Activated CD4-positive, alpha-beta memory T cell treated with anti-CD3 and anti-CD28 coated beads, Interleukin-2, amount 10 ng/mL, durations not matched to agents 7 days and 5 days (primary cell): Measurements from ENCODE around the gene ZNF253. TPM values are rescaled to one million over a fixed set of nuclear protein-coding genes. Genes with fewer than 3 reads are reported as not detected.
"Not testable (repeated sequence)": the region's sequence is repeated elsewhere in the genome, so short reads cannot be mapped to it uniquely, and the experiment has no call there.

Experiments
- CTCF ChIA-PET: fragments of 350-600 bp; sonication (Branson Sonifier 250); formaldehyde crosslinking; loops from one replicate; lab custom pipeline; 2021; ENCODE audit warnings: antibody characterized with exemption, inconsistent platforms; lab: Charles Lee
- POLR2A ChIA-PET: fragments of 350-600 bp; sonication (Branson Sonifier 250); formaldehyde crosslinking; loops from one replicate; lab custom pipeline; 2021; ENCODE audit warnings: antibody characterized with exemption; lab: Charles Lee
- DNase-seq: peaks from one replicate; pipeline ENCODE4 v3.0.0-alpha.2; 2020
- H3K27ac Mint-ChIP-seq: one replicate; pipeline ENCODE4 v1.8.0; 2021; ENCODE audit warnings: mild to moderate bottlenecking, mixed read lengths
- H3K27me3 Mint-ChIP-seq: one replicate; pipeline ENCODE4 v1.8.0; 2021; ENCODE audit warnings: mixed read lengths
- H3K36me3 Mint-ChIP-seq: one replicate; pipeline ENCODE4 v1.8.0; 2021; ENCODE audit warnings: low read depth, mixed read lengths
- H3K4me1 Mint-ChIP-seq: one replicate; pipeline ENCODE4 v1.8.0; 2021; ENCODE audit warnings: mixed read lengths
- H3K4me3 Mint-ChIP-seq: one replicate; pipeline ENCODE4 v1.8.0; 2021; ENCODE audit warnings: mild to moderate bottlenecking, mixed read lengths
- H3K9me3 Mint-ChIP-seq: one replicate; pipeline ENCODE4 v1.8.0; 2021; ENCODE audit warnings: mixed read lengths
- total RNA-seq, 2 experiments: library from RNA; stranded (reverse); gene quantifications; one replicate each; pipeline ENCODE4 v1.2.3, GENCODE V29; 2021

ZNF253 gene
- total RNA-seq, 2 experiments from 2014 or later: 12.9 to 14.7 TPM

- ChIA-PET POLR2A (no interaction called here), CTCF (no interaction called here)
- no peaks in the 10 kb centered on the region for H3K27me3 Mint-ChIP-seq
- peaks cover 3% of the 10 kb centered on the region for H3K4me1 Mint-ChIP-seq
- DNase-seq: no peak
- H3K4me3 Mint-ChIP-seq: no peak overlapping the region
- peaks cover 29% of the 10 kb centered on the region for H3K36me3 Mint-ChIP-seq
- peaks cover 34% of the 10 kb centered on the region for H3K9me3 Mint-ChIP-seq
- H3K27ac Mint-ChIP-seq: no peak overlapping the region
Observed at GRCh38 chr19:19858751-19859150, 6.9 kb upstream of the ZNF253 start.

GRCh38 chr19:19860756-19861390 is 4.8 kb upstream of the ZNF253 start:
- POLR2A ChIA-PET: interaction anchor here (1.0 to 2.2 kb wide), 3 partner anchors 12 to 801 kb away, joined by 3 to 9 read pairs (median 3); partner anchors contain the start of genes ZNF506 and ZNF626
- CTCF ChIA-PET: interaction anchor here (0.6 kb wide), 1 partner anchor 329 kb away, joined by 3 read pairs; no protein-coding TSS in a partner anchor
- Mint-ChIP-seq H3K9me3 (peaks cover 24% of the 10 kb centered on the region), H3K36me3 (peaks cover 32% of the 10 kb centered on the region), H3K4me3 (peak overlapping the region; percentile 24), H3K4me1 (peaks cover 6% of the 10 kb centered on the region), H3K27ac (no peak overlapping the region), H3K27me3 (no peaks in the 10 kb centered on the region)
- DNase-seq: peak; percentile 25

DNA sequence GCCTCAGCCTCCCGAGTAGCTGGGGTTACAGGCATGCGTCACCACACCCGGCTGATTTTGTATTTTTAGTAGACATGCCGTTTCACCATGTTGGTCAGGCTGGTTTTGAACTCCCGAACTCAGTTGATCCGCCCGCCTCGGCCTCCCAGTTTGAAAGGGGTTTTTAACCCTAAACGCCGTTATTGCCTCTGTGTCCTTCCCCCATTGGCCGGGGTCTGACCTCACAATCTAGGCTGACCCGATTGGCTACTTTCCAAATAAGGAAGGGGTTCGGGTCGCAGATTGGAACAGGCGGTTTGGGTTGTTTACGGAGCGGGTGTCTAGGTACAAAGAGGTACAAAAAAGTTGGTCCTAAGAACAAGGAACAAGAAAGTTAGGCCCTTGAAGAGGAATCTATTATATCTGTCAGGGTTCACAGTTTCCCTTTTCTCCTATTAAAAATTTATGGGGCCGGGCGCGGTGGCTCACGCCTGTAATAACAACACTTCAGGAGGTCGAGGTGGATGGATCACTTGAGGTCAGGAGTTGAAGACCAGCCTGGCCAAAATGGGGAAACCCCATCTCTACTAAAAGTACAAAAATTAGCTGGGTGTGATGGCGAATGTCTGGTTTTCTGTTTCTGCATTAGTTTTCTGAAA is 1.0 kb downstream of the ZNF253 start:
- peak; percentile 64 for DNase-seq
- peak overlapping the region; percentile 100 for H3K4me3 Mint-ChIP-seq
- no peaks in the 10 kb centered on the region for H3K27me3 Mint-ChIP-seq
- ChIA-PET POLR2A (interaction anchor here (0.6 to 5.0 kb wide), 29 partner anchors 10 to 1901 kb away, joined by 3 to 93 read pairs (median 6); partner anchors contain the start of genes ATP13A1, NDUFA13, TSSK6 and ZNF100), CTCF (interaction anchor here (0.7 to 2.2 kb wide), 5 partner anchors 33 to 134 kb away, joined by 3 to 7 read pairs (median 3); partner anchors contain the start of genes ZNF14 and ZNF506)
- H3K36me3 Mint-ChIP-seq: peaks cover 52% of the 10 kb centered on the region
- peak overlapping the region; percentile 100 for H3K27ac Mint-ChIP-seq
- peaks cover 26% of the 10 kb centered on the region for H3K9me3 Mint-ChIP-seq
- H3K4me1 Mint-ChIP-seq: peaks cover 26% of the 10 kb centered on the region

GRCh38 chr19:19870086-19870485 is 4.4 kb downstream of the ZNF253 start:
- DNase-seq, H3K27me3 Mint-ChIP-seq, CTCF ChIA-PET, H3K27ac Mint-ChIP-seq, H3K4me3 Mint-ChIP-seq: not testable (repeated sequence)
- Mint-ChIP-seq H3K4me1 (peaks cover 30% of the 10 kb centered on the region), H3K36me3 (peaks cover 77% of the 10 kb centered on the region), H3K9me3 (peaks cover 31% of the 10 kb centered on the region)
- POLR2A ChIA-PET: interaction anchor here (1.0 to 2.2 kb wide), 2 partner anchors 31 to 49 kb away, joined by 3 to 6 read pairs; partner anchors contain the start of genes ZNF506 and ZNF93

DNA sequence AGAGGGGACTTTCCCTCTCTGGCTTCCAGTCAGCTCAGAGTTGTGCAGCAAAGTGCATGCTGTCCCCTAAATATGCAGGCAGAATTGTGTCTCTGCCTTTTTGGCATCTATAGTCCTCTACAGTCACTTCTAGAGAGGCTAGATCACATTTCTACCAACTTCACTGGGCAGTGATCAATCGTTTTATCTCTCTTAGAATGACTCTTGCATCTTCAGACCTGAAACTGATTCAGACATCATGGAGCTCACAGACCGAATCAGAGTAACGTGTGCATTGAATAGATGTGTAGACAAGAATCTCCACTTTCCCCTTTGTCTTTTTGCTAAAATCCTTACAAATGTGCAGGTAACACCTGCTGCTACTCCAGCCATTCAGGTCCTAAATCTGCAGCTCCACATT is 6.2 kb downstream of the ZNF253 start:
- H3K27me3 Mint-ChIP-seq: no peaks in the 10 kb centered on the region
- ChIA-PET CTCF (interaction anchor here (0.6 to 1.0 kb wide), 2 partner anchors 139 to 341 kb away, joined by 3 read pairs; partner anchors contain the start of gene ZNF14), POLR2A (interaction anchor here (0.6 to 2.2 kb wide), 3 partner anchors 11 to 204 kb away, joined by 3 to 6 read pairs (median 3); partner anchors contain the start of gene ZNF506)
- H3K9me3 Mint-ChIP-seq: peaks cover 42% of the 10 kb centered on the region
- peaks cover 81% of the 10 kb centered on the region for H3K36me3 Mint-ChIP-seq
- H3K4me3 Mint-ChIP-seq: no peak overlapping the region
- no peak overlapping the region for H3K27ac Mint-ChIP-seq
- DNase-seq: no peak
- peaks cover 26% of the 10 kb centered on the region for H3K4me1 Mint-ChIP-seq

- H3K36me3 Mint-ChIP-seq: peaks cover 76% of the 10 kb centered on the region
- H3K4me3 Mint-ChIP-seq: no peak overlapping the region
- no peak overlapping the region for H3K27ac Mint-ChIP-seq
- peaks cover 14% of the 10 kb centered on the region for H3K4me1 Mint-ChIP-seq
- peaks cover 51% of the 10 kb centered on the region for H3K9me3 Mint-ChIP-seq
- DNase-seq: no peak
- CTCF ChIA-PET: no interaction called here
- POLR2A ChIA-PET: interaction anchor here (1.3 kb wide), 1 partner anchor 25 kb away, joined by 4 read pairs; no protein-coding TSS in a partner anchor
- no peaks in the 10 kb centered on the region for H3K27me3 Mint-ChIP-seq
Observed at GRCh38 chr19:19873381-19873780, 7.7 kb downstream of the ZNF253 start.

GRCh38 chr19:19877724-19878123 is 12.0 kb downstream of the ZNF253 start:
- H3K36me3 Mint-ChIP-seq: peaks cover 78% of the 10 kb centered on the region
- H3K27ac Mint-ChIP-seq: no peak overlapping the region
- POLR2A ChIA-PET: no interaction called here
- no peak overlapping the region for H3K4me3 Mint-ChIP-seq
- no peak for DNase-seq
- H3K4me1 Mint-ChIP-seq: peaks cover 5% of the 10 kb centered on the region
- peaks cover 46% of the 10 kb centered on the region for H3K9me3 Mint-ChIP-seq
- no peaks in the 10 kb centered on the region for H3K27me3 Mint-ChIP-seq
- CTCF ChIA-PET: interaction anchor here (1.1 kb wide), 1 partner anchor 9 kb away, joined by 3 read pairs; no protein-coding TSS in a partner anchor

- POLR2A ChIA-PET: no interaction called here
- Mint-ChIP-seq H3K4me3 (no peak overlapping the region), H3K9me3 (peaks cover 34% of the 10 kb centered on the region), H3K4me1 (no peaks in the 10 kb centered on the region), H3K27me3 (no peaks in the 10 kb centered on the region), H3K36me3 (peaks cover 73% of the 10 kb centered on the region), H3K27ac (no peak overlapping the region)
- CTCF ChIA-PET: no interaction called here
- no peak for DNase-seq
Observed at GRCh38 chr19:19884583-19884982, 18.9 kb downstream of the ZNF253 start.

- DNase-seq, H3K4me3 Mint-ChIP-seq, H3K27ac Mint-ChIP-seq, H3K27me3 Mint-ChIP-seq, H3K4me1 Mint-ChIP-seq, POLR2A ChIA-PET: not testable (repeated sequence)
- H3K9me3 Mint-ChIP-seq: peaks cover 57% of the 10 kb centered on the region
- CTCF ChIA-PET: interaction anchor here (0.6 kb wide), 1 partner anchor 12 kb away, joined by 3 read pairs; no protein-coding TSS in a partner anchor
- peaks cover 48% of the 10 kb centered on the region for H3K36me3 Mint-ChIP-seq
Observed at GRCh38 chr19:19892055-19892941, 26.6 kb downstream of the ZNF253 start.

DNA sequence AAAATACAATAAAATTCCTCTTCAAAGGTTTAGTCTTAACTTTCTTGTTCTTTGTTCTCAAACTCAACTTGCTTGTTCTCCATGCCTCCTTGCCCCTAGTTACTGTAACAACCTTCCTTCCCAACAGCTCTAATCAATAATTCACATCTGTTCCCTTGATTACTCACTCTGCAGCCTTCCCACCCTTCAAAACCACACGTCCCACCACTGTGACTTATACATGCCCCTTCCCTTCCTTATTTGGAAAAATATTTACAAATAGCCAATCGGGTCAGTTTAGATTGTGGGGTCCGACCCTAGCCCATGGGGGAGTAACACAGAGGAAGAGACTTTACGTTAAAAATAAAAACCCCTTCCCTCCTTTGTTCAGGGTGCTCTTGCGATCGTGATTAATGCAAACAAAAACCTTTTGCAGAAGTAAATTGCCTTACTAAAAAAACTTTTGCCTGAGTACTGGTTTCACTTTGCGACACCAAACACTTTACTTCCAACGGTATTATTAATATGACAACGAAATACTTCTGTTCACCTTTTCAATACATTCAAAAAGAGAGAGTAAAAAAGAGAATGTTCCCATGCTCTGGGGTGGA is 34.6 kb downstream of the ZNF253 start:
- DNase-seq: no peak
- Mint-ChIP-seq H3K36me3 (peaks cover 72% of the 10 kb centered on the region), H3K9me3 (peaks cover 66% of the 10 kb centered on the region), H3K4me1 (peaks cover 30% of the 10 kb centered on the region), H3K27ac (peak overlapping the region; percentile 93), H3K4me3 (peak overlapping the region; percentile 96), H3K27me3 (no peaks in the 10 kb centered on the region)
- POLR2A ChIA-PET: interaction anchor here (0.6 to 5.7 kb wide), 20 partner anchors 9 to 1429 kb away, joined by 3 to 93 read pairs (median 8); partner anchors contain the start of genes ATP13A1, NDUFA13, TSSK6 and ZNF101
- CTCF ChIA-PET: interaction anchor here (1.0 kb wide), 1 partner anchor 35 kb away, joined by 4 read pairs; the partner anchor contains the start of gene ZNF253

DNA sequence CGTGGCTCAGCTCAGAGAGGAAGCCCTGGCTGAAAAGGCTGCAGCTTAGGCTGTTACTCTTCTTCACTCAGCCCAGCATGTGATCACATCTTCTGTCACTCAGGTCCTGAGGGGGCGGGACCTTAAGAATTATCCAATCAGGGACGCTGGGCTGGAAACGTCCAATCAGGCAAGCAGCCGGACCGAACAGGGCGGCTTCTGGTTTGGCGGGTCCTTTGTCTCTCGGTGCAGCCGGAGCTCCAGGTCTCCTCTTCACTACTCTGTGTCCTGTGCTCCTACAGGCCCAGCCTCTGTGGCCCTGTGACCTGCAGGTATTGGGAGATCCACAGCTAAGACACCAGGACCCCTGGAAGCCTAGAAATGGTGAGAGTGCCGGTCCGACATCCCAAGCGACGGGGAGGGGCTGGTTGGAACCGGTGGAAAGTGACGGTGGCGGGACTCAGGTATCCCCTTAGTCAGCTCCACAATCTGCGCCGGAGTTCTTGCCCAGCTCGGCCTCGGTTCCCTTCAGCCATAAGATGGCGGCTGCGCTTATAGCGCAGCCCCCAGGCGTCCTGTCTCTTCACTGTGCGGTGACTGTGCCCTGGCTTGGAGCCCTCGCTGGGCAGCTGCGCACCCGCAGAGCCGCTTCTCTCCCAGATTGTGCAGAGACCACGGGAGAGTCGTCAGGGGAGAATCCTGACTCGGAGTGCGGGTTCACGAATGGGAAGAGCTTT is 35.2 kb downstream of the ZNF253 start, which contains the start of gene ZNF93:
Gene ZNF93, plus strand, starts transcription at position 218 of the 716 bp plus-strand sequence. Its CDS starts 143 bp downstream, at position 361.
- Mint-ChIP-seq H3K27ac (peak within 1 kb of the TSS; percentile 93), H3K9me3 (peaks cover 66% of the 10 kb centered on the region), H3K36me3 (peaks cover 78% of the 10 kb centered on the region), H3K4me3 (peak within 1 kb of the TSS; percentile 96), H3K4me1 (peaks cover 31% of the 10 kb centered on the region), H3K27me3 (no peaks in the 10 kb centered on the region)
- POLR2A ChIA-PET: interaction anchor here (0.6 to 5.7 kb wide), 25 partner anchors 10 to 1428 kb away, joined by 3 to 93 read pairs (median 4); partner anchors contain the start of genes ATP13A1, NDUFA13, TSSK6 and ZNF101
- DNase-seq: peak; percentile 93
- CTCF ChIA-PET: interaction anchor here (1.0 kb wide), 1 partner anchor 35 kb away, joined by 4 read pairs; the partner anchor contains the start of gene ZNF253
